HG03066 (cell line): ENCODE results near the gene RAB20.
"Not testable (repeated sequence)": the region's sequence is repeated elsewhere in the genome, so short reads cannot be mapped to it uniquely, and the experiment has no call there.

ENCODE experiments used
- ATAC-seq: cut with Tn5 transposase; IDR thresholded peaks from one replicate; pipeline ENCODE4 v1.9.1; 2021; ENCODE audit warnings: low read depth; ENCODE audit not compliant: unreplicated experiment

Gene RAB20

DNA sequence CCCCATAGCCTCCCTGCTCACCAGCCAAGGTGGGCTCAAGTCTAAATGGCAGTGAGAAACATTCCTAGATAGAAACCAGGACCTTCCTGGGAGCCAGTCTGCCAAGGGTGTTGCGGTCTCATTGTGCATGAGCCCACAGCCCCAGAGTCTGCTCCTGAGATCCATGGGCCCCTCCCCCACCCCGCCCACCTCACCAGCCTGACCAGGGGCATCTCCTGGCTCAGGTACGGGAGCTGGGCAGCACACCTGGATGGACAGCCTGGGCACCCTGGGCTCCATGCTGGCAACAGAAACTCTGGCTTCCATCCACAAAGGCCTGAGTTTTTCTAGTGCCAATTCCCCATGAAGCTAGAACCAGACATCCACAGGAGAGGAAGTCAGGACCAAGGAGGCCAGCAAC is 65.6 kb downstream of the RAB20 start:
- no peak for ATAC-seq

DNA sequence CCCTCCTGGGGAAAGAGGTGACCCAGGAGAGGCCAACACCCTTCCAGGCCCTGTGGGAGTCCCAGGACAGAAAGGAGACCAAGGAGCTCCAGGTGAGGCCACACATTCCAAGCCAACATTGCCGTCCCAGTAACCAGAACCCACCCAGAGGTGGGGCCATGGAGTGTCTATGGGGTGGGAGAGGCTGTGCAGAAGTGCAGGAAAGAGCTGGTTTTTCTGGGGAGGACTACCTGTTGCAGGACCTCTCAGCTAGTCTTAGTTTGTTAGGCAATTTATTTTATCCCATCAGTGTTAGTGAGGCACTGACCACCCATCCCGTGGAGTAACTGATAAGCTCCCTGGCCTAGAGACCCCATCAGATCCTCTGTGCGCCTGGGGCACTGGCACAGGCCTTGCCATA is 66.1 kb downstream of the RAB20 start:
- ATAC-seq, result no peak

DNA sequence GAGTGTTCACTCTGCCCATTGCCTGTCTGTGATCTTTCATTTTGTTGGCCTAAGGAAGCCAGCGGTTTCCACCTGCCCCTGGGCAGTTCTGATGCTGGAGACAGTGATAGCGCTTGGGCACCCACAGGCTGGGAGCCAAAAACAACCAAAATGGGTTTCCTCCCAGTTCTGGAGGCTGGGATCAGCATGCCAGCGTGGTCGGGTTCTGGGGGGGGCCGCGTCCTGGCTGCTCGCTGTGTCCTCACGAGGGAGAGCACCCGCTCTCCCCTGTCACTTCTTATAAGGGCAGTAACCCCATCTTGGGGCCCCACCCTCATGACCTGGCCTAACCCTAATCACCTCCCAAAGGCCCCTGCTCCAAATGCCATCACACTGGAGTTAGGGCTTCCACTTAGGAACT is 67.9 kb downstream of the RAB20 start:
- no peak for ATAC-seq

DNA sequence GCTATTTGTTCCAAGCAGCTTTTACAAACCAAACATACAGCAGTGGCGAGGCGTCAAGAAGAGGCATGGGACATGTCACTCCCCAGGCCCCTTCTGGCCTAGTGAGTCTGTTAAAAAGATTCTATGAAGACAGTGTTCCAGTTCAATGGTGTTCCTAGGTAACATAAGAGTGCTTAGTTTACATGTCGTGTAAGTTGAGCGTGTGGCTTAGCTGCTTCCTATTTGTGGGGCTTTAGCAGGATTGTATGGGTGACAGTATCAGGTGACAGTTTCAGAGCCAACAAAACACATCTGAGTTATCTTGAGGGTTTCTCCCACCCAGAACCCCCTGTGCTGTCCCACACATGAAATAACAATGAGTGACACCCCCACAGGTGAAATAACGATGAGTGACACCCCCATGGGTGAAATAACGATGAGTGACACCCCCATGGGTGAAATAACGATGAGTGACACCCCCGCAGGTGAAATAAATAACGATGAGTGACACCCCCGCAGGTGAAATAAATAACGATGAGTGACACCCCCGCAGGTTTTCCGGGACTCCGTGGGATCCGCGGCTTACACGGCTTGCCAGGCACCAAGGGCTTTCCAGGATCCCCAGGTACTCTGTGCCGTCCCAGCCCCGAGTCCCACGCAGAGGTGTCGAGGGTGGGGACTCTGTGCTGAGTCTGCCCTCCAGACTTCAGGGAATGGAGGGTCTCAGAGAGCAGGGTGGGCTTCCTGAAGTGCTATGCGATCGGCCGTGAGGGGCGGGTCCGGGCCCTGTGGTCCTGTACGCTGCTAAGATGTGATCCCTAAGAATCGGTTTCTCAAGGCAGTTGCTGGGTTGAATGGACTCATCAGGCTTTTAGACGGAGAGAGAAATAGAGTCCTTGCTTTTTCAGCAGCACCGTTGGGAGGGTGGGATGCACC is 68.6 kb downstream of the RAB20 start:
- ATAC-seq, result no peak

DNA sequence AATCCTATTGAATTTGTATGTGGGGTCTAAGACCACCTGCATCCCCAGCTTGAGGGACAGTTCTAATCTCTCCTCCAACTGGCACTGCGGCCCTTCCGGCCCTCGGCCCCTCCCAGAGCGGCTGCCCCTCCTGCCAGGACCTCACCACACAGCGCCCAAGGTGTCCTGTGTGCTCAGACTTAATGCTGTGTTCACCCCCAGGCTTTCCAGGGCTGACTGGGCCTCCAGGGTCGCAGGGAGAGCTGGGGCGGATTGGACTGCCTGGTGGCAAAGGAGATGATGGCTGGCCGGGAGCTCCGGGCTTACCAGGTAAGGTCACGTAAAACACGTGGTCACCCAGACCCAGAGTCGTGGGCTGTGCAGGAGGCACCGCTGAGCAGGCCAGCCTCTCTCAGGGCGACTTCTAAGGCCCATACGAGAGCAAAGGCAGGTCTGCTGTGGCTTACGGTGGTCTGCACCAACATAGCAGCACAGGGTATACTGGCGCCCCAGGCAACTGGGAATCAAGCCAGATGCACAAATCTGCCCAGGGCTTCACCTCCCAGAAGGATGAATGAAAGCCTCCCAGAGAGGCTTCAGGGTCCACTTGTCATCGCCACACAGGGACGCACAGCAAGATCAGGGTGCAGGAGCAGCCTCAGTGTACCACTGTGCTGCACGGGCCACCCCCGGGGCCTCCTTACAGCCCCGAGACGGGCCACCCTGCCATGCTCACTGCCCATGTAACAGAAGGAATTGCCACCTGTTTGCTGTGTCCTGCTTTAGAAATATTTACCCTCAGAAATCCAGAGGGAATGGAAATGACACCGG is 69.4 kb downstream of the RAB20 start:
- no peak for ATAC-seq

DNA sequence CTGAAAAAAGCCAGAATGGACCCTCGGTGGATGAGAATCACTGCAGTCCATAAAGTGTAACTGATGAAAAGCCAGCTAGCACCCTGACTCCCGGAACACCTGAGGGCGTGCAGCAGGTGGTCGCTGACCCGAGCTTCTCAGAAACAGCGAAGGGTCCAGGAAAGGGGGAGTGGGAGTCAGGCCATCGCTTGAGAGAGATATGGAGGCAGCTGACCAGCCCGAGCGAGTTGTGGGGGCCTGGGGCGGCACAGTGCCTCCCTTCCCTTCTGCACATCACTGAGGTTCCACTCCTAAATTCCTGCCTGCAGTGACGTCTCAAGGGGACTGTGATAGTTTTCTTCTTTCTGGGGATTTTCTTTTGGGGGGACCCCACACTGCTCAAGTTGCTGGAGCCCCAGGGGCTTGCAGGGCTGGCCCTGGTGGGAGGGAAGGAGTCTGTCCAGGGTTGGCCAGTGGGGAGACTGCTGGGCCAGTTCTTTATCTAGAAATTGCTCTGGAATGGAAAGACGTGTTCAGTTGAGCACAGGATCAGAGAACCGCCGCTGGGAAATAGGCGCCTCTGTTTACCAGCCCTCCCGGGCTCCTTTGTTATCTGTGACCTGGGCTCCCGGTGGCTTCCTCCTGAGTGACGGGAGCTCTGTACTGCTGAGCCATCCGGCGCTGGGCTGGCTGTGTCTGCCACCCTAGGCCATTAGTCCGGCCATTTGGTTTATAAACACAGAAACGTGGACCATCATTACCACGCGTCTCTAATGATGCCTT is 71.3 kb downstream of the RAB20 start:
- no peak for ATAC-seq

DNA sequence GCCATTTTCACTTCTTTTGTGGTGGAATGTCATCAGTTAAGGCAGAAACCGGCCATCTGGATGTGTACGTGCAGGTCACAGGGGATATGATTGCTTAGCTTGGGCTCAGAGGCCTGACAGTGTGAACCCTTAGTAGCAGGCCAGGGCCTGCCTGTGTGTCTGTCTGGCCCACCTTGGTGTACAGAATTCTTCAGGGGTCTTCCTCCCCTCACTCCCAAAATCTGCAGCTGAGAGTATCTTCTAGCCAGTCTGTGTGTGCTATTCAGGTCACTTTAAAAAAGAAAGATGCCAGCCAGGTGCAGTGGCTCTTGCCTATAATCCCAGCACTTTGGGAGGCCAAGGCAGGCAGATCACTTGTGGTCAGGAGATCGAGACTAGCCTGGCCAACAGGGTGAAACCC is 74.6 kb downstream of the RAB20 start:
- not testable (repeated sequence) for ATAC-seq

DNA sequence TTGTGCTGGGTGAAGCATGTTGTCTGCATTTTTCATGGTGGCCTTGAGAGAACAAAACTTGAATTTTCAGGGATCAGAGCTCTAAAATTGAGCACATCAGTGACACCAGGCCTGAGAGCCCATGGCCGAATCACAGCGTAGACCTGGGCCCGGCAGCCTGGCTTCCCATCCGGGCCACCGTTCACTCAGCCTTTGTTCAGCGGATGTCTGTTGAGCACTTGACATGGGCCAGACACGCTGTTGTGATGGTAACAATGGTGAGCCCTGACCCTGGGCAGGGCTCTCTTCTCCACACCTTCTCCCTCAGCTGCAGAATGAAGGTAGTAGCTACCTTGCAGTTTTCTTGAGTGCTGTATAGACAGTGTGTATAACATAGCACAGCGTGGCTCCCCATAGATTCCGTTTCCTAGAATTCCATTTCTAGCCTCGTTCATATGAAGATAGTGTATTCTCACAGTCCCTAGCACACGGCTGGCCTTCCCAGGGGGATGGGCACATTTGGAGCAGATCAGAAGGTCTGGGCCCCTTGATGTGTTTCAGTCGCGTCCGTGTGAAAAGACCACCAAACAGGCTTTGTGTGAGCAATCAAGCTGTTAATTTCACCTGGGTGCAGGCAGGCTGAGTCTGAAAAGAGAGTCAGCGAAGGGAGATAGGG is 75.3 kb downstream of the RAB20 start:
- no peak for ATAC-seq

DNA sequence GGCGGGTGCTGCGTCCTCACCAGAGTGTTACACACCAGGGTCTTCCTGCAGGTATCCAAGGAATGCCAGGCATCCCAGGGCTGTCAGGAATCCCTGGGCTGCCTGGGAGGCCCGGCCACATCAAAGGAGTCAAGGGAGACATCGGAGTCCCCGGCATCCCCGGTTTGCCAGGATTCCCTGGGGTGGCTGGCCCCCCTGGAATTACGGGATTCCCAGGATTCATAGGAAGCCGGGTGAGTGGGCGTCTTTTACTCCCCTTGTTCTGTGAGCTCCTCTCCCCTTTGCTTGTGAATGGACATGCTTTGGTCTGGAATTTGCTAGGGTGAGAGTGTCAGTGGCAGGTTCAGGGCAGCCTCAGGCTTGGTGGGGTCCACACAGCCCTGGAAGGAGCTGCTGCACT is 75.9 kb downstream of the RAB20 start:
- ATAC-seq, result no peak

DNA sequence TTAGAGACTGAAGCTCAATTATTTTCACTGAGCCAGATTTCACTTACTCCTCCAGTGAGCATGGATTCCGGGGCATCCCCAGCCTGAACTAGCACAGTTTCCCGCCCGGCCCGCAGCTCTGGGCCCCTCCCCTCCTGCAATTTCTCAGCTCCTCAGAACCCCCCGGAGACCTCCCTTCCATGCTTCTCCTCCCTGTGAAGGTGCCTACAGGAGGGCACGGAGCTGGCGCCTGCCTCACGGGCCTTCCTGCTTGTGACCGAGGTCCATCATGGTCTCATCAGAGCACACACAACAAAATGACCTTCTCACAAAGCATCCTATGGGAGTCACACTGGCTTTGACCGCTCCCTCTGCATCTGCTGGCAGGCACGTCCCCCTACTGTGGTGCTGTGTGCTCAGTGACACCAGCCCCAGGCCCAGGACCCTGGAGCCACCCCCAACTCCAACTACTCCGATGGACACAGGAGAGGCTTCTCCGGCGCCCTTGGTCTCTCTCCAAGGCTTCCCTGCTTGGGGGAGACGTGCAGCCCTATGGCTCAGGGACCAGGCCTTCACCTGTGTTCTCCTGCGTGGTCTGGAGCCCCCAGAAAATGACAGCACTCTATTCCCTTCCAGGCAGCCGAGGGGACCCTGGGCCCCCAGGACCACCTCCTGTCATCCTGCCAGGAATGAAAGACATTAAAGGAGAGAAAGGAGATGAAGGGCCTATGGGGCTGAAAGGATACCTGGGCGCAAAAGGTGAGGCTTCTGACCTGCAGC is 77.1 kb downstream of the RAB20 start:
- ATAC-seq, result no peak

DNA sequence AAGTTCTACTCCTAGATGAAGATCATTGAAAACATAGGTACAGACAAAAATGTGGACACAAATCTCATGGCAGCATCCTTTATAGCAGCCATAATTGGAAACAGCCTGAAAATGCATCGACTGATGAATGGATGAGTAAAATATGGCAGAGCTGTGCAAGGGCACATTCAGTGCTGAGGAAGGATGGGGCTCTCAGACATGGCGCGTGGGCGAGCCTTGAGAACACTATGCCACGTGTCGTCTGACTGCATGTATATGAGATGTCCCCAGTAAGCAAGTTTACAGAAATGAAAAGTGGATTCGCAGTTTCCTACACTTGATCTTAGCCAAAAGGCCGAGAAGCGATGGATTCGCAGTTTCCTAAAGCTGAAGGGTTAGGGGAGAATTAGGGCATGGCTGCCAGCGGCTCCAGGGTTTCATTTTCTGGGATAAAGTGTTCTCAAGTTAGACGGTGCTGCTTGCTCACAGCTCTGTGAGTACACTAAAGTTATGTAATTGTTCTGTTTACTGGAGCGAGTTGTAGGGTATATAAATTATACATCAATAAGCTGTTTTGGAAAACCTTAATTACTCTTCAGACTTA is 78.0 kb downstream of the RAB20 start:
- no peak for ATAC-seq

DNA sequence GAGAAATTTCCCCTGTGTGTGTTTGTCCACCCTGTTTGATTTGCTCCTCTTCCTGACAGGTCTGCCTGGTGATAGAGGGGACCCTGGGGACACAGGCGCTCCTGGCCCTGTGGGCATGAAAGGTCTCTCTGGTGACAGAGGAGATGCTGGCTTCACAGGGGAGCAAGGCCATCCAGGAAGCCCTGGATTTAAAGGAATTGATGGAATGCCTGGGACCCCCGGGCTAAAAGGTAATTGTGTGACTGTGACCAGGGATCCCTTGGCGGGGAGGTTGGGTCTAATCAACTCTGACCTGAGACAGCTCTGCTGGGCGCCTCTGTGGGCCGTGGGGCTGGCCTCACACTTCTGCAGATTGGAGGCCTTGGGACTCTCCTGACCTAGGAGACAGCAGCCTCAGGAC is 81.4 kb downstream of the RAB20 start:
- ATAC-seq, result no peak

DNA sequence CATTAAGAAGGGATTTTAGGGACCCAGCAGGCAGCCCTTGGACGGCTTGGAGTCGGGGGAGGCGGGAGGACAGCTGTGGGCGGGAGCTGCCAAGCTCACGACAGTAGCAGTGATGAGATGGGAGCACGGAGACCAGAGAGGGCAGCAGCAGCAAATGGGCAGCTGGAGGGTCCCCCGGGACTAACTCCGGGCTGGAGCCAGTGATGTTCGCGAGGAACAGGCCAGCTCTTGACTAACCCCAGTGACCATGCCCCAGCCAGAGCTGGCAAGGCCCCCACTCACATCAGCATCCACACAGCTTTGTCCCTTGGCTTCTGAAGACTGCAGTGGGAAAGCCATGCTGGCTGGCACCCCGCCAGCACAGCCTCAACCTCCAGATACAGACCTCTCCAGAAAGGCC is 81.9 kb downstream of the RAB20 start:
- ATAC-seq, result no peak

DNA sequence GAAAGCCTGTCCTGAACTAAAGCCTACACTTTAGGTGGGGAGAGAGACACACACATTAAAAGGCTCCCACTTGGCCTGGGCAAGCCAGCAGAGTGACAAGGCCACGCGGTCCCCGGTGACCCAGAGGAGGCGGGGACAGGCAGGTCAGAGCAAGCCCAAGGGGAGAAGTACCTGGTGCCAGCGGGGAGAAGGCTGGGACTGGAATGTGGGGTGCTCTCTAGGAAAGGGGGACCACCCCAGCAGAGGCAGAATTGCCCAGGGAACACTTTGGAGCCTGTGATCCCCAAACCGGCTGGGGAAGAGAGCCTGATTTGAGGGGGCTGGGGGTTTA is 82.3 kb downstream of the RAB20 start:
- no peak for ATAC-seq

DNA sequence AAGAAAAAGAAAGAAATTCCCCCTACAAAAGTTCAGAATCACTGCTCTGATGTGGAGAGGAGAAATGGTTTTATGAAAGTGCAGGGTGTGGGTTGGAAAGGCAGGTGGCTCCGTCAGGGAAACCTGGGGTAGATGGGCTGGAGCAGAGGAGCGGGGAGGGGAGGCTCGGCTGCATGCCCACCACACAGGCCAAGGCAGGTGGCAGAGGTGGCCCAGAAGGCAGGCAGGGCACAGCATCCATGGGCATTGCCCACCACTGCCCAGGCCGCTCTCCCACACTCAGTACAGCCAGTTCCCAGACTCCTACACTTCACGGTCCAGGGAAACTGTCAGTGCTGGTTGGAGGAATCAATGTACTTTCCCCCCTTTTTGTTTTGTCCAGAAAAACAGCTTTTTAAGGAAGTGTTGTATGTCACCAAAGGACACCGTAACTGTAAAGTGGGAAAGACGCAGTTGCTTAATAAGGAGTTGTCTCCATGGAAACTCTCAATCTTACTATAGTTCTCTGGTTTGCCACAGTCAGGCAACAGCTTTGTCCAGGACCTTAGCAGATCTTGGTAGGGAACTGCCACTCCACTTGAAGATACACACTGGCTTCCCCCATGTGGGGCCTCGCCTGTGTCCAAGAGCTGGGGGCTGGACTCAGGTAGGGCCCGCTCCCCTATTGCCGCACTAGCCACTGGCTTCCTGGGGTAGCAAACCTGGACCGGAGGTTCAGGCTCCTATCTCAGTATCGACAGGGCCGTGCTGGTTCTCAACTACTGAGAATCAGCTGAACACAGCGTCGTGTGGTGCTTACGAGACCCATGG is 82.9 kb downstream of the RAB20 start:
- ATAC-seq, result no peak

DNA sequence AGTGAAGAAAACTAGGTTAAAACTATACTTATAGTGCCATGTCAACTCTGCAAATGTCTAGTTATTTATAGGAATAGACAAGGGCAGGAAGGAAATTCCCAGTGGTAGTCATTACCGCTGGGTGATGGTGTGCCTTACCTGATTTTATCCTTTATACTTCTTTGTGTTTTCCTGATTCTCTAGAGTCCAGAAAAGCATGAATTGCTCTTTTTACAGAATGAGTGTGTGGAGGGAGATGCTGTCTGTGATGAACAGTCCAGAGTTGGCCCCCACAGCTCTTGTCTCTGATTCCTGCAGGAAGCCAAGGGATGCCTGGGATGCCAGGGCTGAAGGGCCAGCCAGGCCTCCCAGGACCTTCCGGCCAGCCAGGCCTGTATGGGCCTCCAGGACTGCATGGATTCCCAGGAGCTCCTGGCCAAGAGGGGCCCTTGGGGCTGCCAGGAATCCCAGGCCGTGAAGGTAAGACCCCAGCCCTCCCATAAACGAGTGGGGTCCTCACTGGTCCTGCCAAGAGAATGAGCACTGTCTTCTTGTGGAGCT is 83.7 kb downstream of the RAB20 start:
- ATAC-seq, result no peak

DNA sequence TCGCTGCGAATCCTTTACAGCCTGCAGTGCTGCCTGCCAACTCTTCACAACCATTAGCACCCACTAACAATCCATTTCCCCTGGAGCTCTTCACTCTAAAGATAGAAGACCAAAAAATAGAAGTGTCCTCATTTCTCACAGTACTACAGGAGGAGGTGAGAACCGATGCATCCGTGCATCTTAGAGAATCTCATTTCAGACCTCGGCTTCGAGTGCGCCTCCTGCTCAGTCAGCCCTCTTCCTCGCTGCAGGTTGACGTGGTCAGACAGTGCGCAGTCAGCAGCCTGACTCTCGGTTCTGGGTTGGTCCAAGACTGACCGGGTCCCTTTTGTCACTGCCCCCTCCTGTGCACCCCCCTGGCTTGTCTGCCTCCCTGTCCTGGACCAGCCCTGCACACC is 85.3 kb downstream of the RAB20 start:
- no peak for ATAC-seq

DNA sequence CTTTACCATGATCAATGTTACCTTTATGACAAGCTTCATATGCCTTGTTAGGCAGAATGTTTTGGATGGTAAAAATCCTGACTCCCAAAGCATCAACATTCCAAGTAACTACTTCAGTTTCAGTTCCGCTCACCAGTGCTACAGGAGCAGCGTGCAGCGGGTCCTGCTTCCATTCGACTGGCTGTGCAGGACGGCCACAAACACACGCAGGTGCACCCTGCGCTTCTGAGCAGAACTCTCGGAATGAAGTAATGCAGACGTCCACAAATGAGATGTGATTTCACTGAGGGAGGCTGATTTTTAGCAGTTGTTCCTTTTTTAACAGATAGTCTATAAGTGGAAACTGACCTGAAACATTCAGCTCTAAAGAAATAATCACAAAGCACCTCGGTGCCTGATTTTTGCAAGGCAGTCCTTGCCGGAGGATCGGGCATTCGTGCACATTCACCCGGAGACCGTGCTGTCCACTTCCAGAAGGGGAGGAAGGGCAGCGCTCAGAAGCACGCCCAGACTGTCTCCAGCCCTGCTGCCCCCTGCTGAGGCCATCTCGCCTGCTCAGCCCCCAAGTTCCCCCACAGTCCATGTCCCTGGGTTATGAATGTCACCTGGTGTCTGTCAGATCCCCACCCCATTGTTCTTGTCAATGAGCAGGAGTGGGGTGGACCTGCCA is 85.8 kb downstream of the RAB20 start:
- no peak for ATAC-seq
